ENCODE measurements around the gene FGF8. TPM values are rescaled to one million over a fixed set of nuclear protein-coding genes. Genes with fewer than 3 reads are reported as not detected.
A peak's percentile ranks its signal among the peaks of the same experiment; 100 is the strongest.

FGF8 gene
- total RNA-seq, 6 experiments from 2014 or later, result not detected

DNA sequence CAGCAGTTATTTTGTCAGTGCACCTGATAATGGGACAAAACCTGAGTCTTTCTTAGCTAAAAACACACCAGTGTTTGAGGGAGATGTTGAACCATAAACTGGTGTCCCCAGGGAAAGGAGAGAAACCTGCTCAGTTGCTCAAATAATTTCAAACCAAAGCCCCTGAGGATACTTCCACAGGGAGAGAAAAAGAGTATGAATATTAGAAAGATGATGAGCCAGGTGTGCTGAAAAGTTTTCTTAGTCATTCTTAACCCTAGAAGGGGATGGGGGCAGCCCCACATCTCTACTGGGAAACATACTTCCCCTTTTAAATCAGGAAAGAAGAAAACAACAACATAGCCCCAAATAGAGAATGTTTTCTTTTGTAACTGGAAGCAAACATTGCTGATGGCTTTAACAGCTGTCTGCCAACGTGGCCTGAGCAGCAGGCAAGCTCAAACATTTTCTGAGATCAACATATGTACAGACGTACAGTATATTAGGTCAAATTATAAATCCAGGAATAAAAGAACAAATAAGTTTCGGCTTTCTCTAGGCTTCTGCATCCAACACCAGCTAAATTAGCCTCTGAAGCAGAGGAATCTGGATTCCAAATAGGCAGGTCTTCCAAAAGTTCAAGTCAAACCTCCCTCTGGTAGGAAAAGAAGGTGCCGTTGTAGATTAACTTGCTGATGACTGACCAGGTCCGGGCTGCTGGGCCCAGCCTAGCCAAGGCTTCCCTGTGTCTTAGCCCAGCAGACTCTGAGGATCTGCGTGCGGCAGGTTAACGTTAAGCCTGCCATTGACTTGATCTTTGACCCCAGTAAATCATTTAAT, 50.4 kb downstream of the FGF8 start:
- no peaks in the 10 kb centered on the region for H3K9me3 Mint-ChIP-seq
- H3K36me3 Mint-ChIP-seq (ENCODE audit: low read depth), result no peaks in the 10 kb centered on the region
- no peak overlapping the region for H3K27ac Mint-ChIP-seq
- TF ChIP-seq, protein P1, sequence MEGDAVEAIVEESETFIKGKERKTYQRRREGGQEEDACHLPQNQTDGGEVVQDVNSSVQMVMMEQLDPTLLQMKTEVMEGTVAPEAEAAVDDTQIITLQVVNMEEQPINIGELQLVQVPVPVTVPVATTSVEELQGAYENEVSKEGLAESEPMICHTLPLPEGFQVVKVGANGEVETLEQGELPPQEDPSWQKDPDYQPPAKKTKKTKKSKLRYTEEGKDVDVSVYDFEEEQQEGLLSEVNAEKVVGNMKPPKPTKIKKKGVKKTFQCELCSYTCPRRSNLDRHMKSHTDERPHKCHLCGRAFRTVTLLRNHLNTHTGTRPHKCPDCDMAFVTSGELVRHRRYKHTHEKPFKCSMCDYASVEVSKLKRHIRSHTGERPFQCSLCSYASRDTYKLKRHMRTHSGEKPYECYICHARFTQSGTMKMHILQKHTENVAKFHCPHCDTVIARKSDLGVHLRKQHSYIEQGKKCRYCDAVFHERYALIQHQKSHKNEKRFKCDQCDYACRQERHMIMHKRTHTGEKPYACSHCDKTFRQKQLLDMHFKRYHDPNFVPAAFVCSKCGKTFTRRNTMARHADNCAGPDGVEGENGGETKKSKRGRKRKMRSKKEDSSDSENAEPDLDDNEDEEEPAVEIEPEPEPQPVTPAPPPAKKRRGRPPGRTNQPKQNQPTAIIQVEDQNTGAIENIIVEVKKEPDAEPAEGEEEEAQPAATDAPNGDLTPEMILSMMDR (IDR thresholded peaks at IDR 0.05), result no peak
- no peak for DNase-seq
- no peaks in the 10 kb centered on the region for H3K4me1 Mint-ChIP-seq (ENCODE audit: low read depth)
- no peak overlapping the region for H3K4me3 Mint-ChIP-seq
- peaks cover 41% of the 10 kb centered on the region for H3K27me3 Mint-ChIP-seq (ENCODE audit: insufficient read depth)

DNA sequence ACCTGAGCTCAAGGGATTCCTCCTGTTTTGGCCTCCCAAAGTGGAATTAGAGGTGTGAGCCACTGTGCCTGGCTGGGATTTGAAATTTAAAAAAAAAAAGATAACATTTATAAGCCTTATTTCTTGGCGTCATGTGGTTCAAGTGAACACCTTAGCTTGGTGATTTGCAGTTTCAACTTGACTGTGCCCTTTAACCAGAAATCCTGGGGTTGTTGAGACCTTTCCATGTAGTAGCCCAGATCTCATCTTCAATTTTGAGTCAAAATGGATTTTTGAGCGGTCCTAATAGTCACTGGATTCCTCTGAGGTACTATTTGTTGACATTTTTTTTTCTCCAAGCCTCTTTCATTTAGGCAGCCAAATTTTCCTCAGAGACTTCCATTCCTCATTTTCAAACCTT, 51.5 kb downstream of the FGF8 start:
- Mint-ChIP-seq H3K9me3 (no peaks in the 10 kb centered on the region), H3K27me3 (ENCODE audit: insufficient read depth) (peaks cover 44% of the 10 kb centered on the region), H3K27ac (no peak overlapping the region), H3K4me3 (no peak overlapping the region), H3K36me3 (ENCODE audit: low read depth) (no peaks in the 10 kb centered on the region), H3K4me1 (ENCODE audit: low read depth) (no peaks in the 10 kb centered on the region)
- DNase-seq, result no peak
- TF ChIP-seq, protein P1 (IDR thresholded peaks at IDR 0.05), result no peak

DNA sequence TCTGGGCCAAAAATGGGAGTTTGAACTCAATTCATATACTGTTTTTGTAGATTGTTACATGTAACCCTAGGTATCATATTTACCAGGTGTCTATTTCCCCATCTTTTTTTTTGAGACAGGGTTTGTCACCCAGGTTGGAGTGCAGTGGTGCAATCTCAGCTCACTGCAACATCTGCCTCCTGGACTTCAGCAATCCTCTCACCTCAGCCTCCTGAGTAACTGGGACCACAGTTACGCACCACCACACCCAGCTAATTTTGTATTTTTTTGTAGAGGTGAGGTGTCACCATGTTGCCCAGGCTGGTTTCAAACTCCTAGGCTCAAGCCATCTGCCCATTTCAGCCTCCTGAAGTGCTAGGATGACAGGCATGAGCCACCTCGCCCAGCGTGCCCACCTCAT, 52.7 kb downstream of the FGF8 start:
- peaks cover 38% of the 10 kb centered on the region for H3K27me3 Mint-ChIP-seq (ENCODE audit: insufficient read depth)
- no peaks in the 10 kb centered on the region for H3K36me3 Mint-ChIP-seq (ENCODE audit: low read depth)
- TF ChIP-seq, protein P1 (IDR thresholded peaks at IDR 0.05), result no peak
- no peak for DNase-seq
- H3K4me3 Mint-ChIP-seq, result no peak overlapping the region
- H3K4me1 Mint-ChIP-seq (ENCODE audit: low read depth), result no peaks in the 10 kb centered on the region
- H3K27ac Mint-ChIP-seq, result no peak overlapping the region
- no peaks in the 10 kb centered on the region for H3K9me3 Mint-ChIP-seq

DNA sequence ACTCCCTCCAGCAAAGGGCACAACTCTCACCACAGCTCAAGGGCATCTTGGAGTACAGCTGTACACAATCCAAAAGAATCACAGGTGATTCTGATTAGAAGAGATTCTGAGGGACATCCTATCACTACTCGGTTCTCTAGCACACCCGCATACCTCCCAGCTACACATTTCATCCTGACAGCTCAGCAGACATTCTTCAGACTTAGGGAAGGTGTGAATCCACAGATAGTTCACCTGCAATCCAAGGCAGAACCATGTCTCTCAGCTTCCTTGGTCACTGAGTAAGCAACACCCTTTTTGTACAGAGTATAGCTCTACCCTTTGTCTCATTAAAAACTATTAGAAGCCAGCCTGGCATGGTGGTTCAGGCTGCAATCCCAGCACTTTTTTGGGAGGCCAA, 54.1 kb downstream of the FGF8 start:
- TF ChIP-seq, protein P1 (IDR thresholded peaks at IDR 0.05), result no peak
- no peak for DNase-seq
- Mint-ChIP-seq H3K27ac (no peak overlapping the region), H3K36me3 (ENCODE audit: low read depth) (no peaks in the 10 kb centered on the region), H3K9me3 (no peaks in the 10 kb centered on the region), H3K27me3 (ENCODE audit: insufficient read depth) (peaks cover 35% of the 10 kb centered on the region), H3K4me3 (no peak overlapping the region), H3K4me1 (ENCODE audit: low read depth) (no peaks in the 10 kb centered on the region)

DNA sequence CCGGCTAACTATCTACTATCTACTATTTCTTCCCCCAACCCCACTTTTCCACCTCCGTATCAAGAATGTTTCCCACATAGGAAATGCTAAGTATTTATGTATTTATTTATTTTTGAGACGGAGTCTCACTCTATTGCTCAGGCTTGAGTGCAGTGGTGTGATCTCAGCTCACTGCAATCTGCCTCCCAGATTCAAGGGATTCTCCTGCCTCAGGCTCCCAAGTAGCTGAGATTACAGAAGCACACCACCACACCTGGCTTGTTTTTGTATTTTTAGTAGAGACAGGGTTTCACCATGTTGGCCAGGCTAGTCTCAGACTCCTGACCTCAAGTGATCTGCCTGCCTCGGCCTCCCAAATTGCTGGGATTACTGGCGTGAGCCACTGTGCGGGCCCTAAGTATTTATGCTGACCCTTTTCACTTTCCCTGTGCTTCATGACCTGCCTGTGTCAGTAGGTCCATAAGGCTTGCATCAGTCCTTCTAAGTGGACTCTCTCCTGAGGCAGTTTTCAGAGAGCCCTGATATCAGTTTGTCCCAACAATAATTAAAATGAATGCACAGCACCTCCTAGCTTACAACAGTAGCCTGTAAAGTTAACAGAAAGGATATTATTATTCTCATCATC, 55.2 kb downstream of the FGF8 start:
- Mint-ChIP-seq H3K4me1 (ENCODE audit: low read depth) (no peaks in the 10 kb centered on the region), H3K27me3 (ENCODE audit: insufficient read depth) (peaks cover 32% of the 10 kb centered on the region), H3K9me3 (no peaks in the 10 kb centered on the region), H3K27ac (no peak overlapping the region), H3K4me3 (no peak overlapping the region), H3K36me3 (ENCODE audit: low read depth) (no peaks in the 10 kb centered on the region)
- no peak for DNase-seq
- TF ChIP-seq, protein P1 (IDR thresholded peaks at IDR 0.05), result peak; percentile 30

Other genes starting within 250 kb of the FGF8 start
- gene POLL, start 187.9 kb downstream of the FGF8 start, total RNA-seq (2021; fragmentation: NEBNext Ultra II Directional; extraction: Animal tissue kit (Norgen Biotek cat#: 25700)), result 10 to 100 TPM; 19.3 to 20.9 (median 19.7) TPM
- 10 to 100 TPM; 30.6 to 36.1 (median 32.5) TPM for gene DPCD, start 187.8 kb downstream of the FGF8 start, total RNA-seq (2021; fragmentation: NEBNext Ultra II Directional; extraction: Animal tissue kit (Norgen Biotek cat#: 25700))
- gene FBXW4, start 80.9 kb downstream of the FGF8 start, total RNA-seq (2021; fragmentation: NEBNext Ultra II Directional; extraction: Animal tissue kit (Norgen Biotek cat#: 25700)), result 10 to 100 TPM; 22.9 to 33.3 (median 28.8) TPM
- 10 to 100 TPM; 51.8 to 64.6 (median 54.8) TPM for gene NPM3, start 7.3 kb upstream of the FGF8 start, total RNA-seq (2021; fragmentation: NEBNext Ultra II Directional; extraction: Animal tissue kit (Norgen Biotek cat#: 25700))
- gene OGA, start 42.3 kb upstream of the FGF8 start, total RNA-seq (2021; fragmentation: NEBNext Ultra II Directional; extraction: Animal tissue kit (Norgen Biotek cat#: 25700)), result 10 to 100 TPM; 56.2 to 61.6 (median 59.1) TPM
- gene KCNIP2, start 67.7 kb upstream of the FGF8 start, total RNA-seq (2021; fragmentation: NEBNext Ultra II Directional; extraction: Animal tissue kit (Norgen Biotek cat#: 25700)), result 1 to 10 TPM in 1 of 6 experiments, under 1 TPM in 5; 0.31 to 1.3 (median 0.50) TPM